Measurements from ENCODE around the gene ARHGEF7.

The ARHGEF7 gene

GRCh38 chr13:111130116-111130508 is 15.0 kb downstream of the ARHGEF7 start:
- in situ Hi-C loops (cut with HindIII; ENCODE audit: low pct_unique_long_range_greater_than_20kb, low sequenced_read_pairs), result no loop called here
- no peak for TF ChIP-seq JUND (IDR thresholded peaks at IDR 0.05; ENCODE audit: low read depth)
- no peak for DNase-seq (ENCODE audit: low read depth in 1 of 2, low spot score in 1 of 2)

- DNase-seq (ENCODE audit: low read depth in 1 of 2, low spot score in 1 of 2), result no peak
- TF ChIP-seq JUND (IDR thresholded peaks at IDR 0.05; ENCODE audit: low read depth), result no peak
- in situ Hi-C loops (cut with HindIII; ENCODE audit: low pct_unique_long_range_greater_than_20kb, low sequenced_read_pairs), result no loop called here
These were observed 15.9 kb downstream of the ARHGEF7 start for GRCh38 chr13:111131048-111131447.

- in situ Hi-C loops (cut with HindIII; ENCODE audit: low pct_unique_long_range_greater_than_20kb, low sequenced_read_pairs), result no loop called here
- no peak for DNase-seq (ENCODE audit: low read depth in 1 of 2, low spot score in 1 of 2)
- TF ChIP-seq JUND (IDR thresholded peaks at IDR 0.05; ENCODE audit: low read depth), result no peak
These were observed 16.5 kb downstream of the ARHGEF7 start for GRCh38 chr13:111131611-111132010.

GRCh38 chr13:111132948-111133347 is 17.8 kb downstream of the ARHGEF7 start:
- in situ Hi-C loops (cut with HindIII; ENCODE audit: low pct_unique_long_range_greater_than_20kb, low sequenced_read_pairs), result no loop called here
- no peak for DNase-seq (ENCODE audit: low read depth in 1 of 2, low spot score in 1 of 2)
- no peak for TF ChIP-seq JUND (IDR thresholded peaks at IDR 0.05; ENCODE audit: low read depth)

- TF ChIP-seq JUND (IDR thresholded peaks at IDR 0.05; ENCODE audit: low read depth), result no peak
- in situ Hi-C loops (cut with HindIII; ENCODE audit: low pct_unique_long_range_greater_than_20kb, low sequenced_read_pairs), result no loop called here
- DNase-seq (ENCODE audit: low read depth in 1 of 2, low spot score in 1 of 2), result no peak
These were observed 24.3 kb downstream of the ARHGEF7 start for GRCh38 chr13:111139452-111139851.

- TF ChIP-seq JUND (IDR thresholded peaks at IDR 0.05; ENCODE audit: low read depth), result no peak
- in situ Hi-C loops (cut with HindIII; ENCODE audit: low pct_unique_long_range_greater_than_20kb, low sequenced_read_pairs), result no loop called here
- DNase-seq (ENCODE audit: low read depth in 1 of 2, low spot score in 1 of 2), result no peak
These were observed 24.9 kb downstream of the ARHGEF7 start for GRCh38 chr13:111139873-111140561.

- no peak for TF ChIP-seq JUND (IDR thresholded peaks at IDR 0.05; ENCODE audit: low read depth)
- no peak for DNase-seq (ENCODE audit: low read depth in 1 of 2, low spot score in 1 of 2)
- in situ Hi-C loops (cut with HindIII; ENCODE audit: low pct_unique_long_range_greater_than_20kb, low sequenced_read_pairs), result no loop called here
These were observed 25.5 kb downstream of the ARHGEF7 start for GRCh38 chr13:111140562-111141105.

GRCh38 chr13:111142472-111142871 is 27.4 kb downstream of the ARHGEF7 start:
- no peak for TF ChIP-seq JUND (IDR thresholded peaks at IDR 0.05; ENCODE audit: low read depth)
- DNase-seq (ENCODE audit: low read depth in 1 of 2, low spot score in 1 of 2), result no peak
- in situ Hi-C loops (cut with HindIII; ENCODE audit: low pct_unique_long_range_greater_than_20kb, low sequenced_read_pairs), result no loop called here

GRCh38 chr13:111143865-111144540 is 28.9 kb downstream of the ARHGEF7 start:
- DNase-seq (ENCODE audit: low read depth in 1 of 2, low spot score in 1 of 2), result no peak
- no peak for TF ChIP-seq JUND (IDR thresholded peaks at IDR 0.05; ENCODE audit: low read depth)
- in situ Hi-C loops (cut with HindIII; ENCODE audit: low pct_unique_long_range_greater_than_20kb, low sequenced_read_pairs), result no loop called here

GRCh38 chr13:111145071-111145470 is 30.0 kb downstream of the ARHGEF7 start:
- DNase-seq (ENCODE audit: low read depth in 1 of 2, low spot score in 1 of 2), result no peak
- in situ Hi-C loops (cut with HindIII; ENCODE audit: low pct_unique_long_range_greater_than_20kb, low sequenced_read_pairs), result no loop called here

GRCh38 chr13:111145506-111145905 is 30.4 kb downstream of the ARHGEF7 start:
- no peak for TF ChIP-seq JUND (IDR thresholded peaks at IDR 0.05; ENCODE audit: low read depth)
- in situ Hi-C loops (cut with HindIII; ENCODE audit: low pct_unique_long_range_greater_than_20kb, low sequenced_read_pairs), result no loop called here
- DNase-seq (ENCODE audit: low read depth in 1 of 2, low spot score in 1 of 2), result no peak

More at GRCh38 chr13:111145071-111145470, 30.0 kb downstream of the ARHGEF7 start:
- TF ChIP-seq JUND (IDR thresholded peaks at IDR 0.05; ENCODE audit: low read depth), result no peak

GRCh38 chr13:111152844-111153243 is 37.7 kb downstream of the ARHGEF7 start:
- DNase-seq (ENCODE audit: low read depth in 1 of 2, low spot score in 1 of 2), result no peak
- in situ Hi-C loops (cut with HindIII; ENCODE audit: low pct_unique_long_range_greater_than_20kb, low sequenced_read_pairs), result no loop called here

GRCh38 chr13:111153279-111153976 is 38.3 kb downstream of the ARHGEF7 start:
- in situ Hi-C loops (cut with HindIII; ENCODE audit: low pct_unique_long_range_greater_than_20kb, low sequenced_read_pairs), result no loop called here

More at GRCh38 chr13:111152844-111153243, 37.7 kb downstream of the ARHGEF7 start:
- TF ChIP-seq JUND (IDR thresholded peaks at IDR 0.05; ENCODE audit: low read depth), result no peak

More at GRCh38 chr13:111153279-111153976, 38.3 kb downstream of the ARHGEF7 start:
- DNase-seq (ENCODE audit: low read depth in 1 of 2, low spot score in 1 of 2), result peak; percentile 83 to 90
- TF ChIP-seq JUND (IDR thresholded peaks at IDR 0.05; ENCODE audit: low read depth), result no peak

Measured in T47D (cell line).